Body of pancreas (tissue), 4 donors: Measurements from ENCODE around the gene RNLS.

Experiments
- CTCF ChIP-seq, 7 experiments: fragments of 450-650 bp in 4 of 7; fragments of 200-600 bp in 3 of 7; sonication (generic) in 3 of 7; IDR thresholded peaks; one replicate each; pipeline ENCODE4 v1.5.1; 2016 to 2019; ENCODE audit warnings: antibody characterized with exemption in 7 of 7
- POLR2A ChIP-seq, 3 donors: fragments of 450-650 bp; IDR thresholded peaks; one replicate each; pipeline ENCODE4 v1.6.1; 2016; ENCODE audit warnings: antibody characterized with exemption in 3 of 3, mild to moderate bottlenecking in 2 of 3

- no peak for TF ChIP-seq CTCF (IDR thresholded peaks at IDR 0.05)
- TF ChIP-seq POLR2A (IDR thresholded peaks at IDR 0.05): no peak
Measured at GRCh38 chr10:88466786-88467185, 116.3 kb downstream of the RNLS start.
